HepG2 (cell line): ENCODE data around the gene COPB2.

Experiments used
- ARNT ChIP-seq: fragments of 450-650 bp; IDR thresholded peaks from 2 replicates; pipeline ENCODE4 v1.6.1; 2017
- CTCF ChIP-seq: sonication (generic); formaldehyde crosslinking; IDR thresholded peaks from 2 replicates; pipeline ENCODE4 v1.5.0; 2020; ENCODE audit warnings: mild to moderate bottlenecking, missing genetic modification reagents, moderate library complexity
- ETS1 ChIP-seq: sonication (generic); formaldehyde crosslinking; IDR thresholded peaks from 2 replicates; pipeline ENCODE4 v1.4.0; 2020; ENCODE audit warnings: missing genetic modification reagents
- GZF1 ChIP-seq: sonication (generic); formaldehyde crosslinking; IDR thresholded peaks from 2 replicates; pipeline ENCODE4 v1.5.1; 2020; ENCODE audit warnings: mild to moderate bottlenecking, missing genetic modification reagents
- NR2C2 ChIP-seq: sonication (generic); formaldehyde crosslinking; IDR thresholded peaks from 2 replicates; pipeline ENCODE4 v1.4.0; 2020; ENCODE audit warnings: missing genetic modification reagents, mild to moderate bottlenecking, moderate library complexity, borderline replicate concordance
- POLR2AphosphoS5 ChIP-seq: IDR thresholded peaks from 2 replicates; pipeline ENCODE4 v1.6.1; 2012; ENCODE audit warnings: low read depth, low read length
- TMF1 ChIP-seq: sonication (generic); formaldehyde crosslinking; IDR thresholded peaks from 2 replicates; pipeline ENCODE4 v1.8.1; 2022; ENCODE audit warnings: low read depth, missing genetic modification reagents
- ZBTB25 ChIP-seq: IDR thresholded peaks from 2 replicates; pipeline ENCODE4 v1.6.1; 2018; ENCODE audit warnings: missing genetic modification reagents
- ZBTB3 ChIP-seq: sonication (generic); formaldehyde crosslinking; IDR thresholded peaks from 2 replicates; pipeline ENCODE4 v1.4.0; 2020; ENCODE audit warnings: low read depth, mild to moderate bottlenecking, moderate library complexity, missing genetic modification reagents, borderline replicate concordance
- ZHX2 ChIP-seq, 2 experiments: sonication (generic) in 1 of 2; formaldehyde crosslinking in 1 of 2; IDR thresholded peaks; 2 replicates each; pipeline versions ENCODE4 v1.6.1 to v1.9.0; 2014 to 2022; ENCODE audit warnings: antibody characterized with exemption in 1 of 2, borderline replicate concordance in 1 of 2, inconsistent platforms in 1 of 2, low read depth in 1 of 2, missing genetic modification reagents in 1 of 2
- ZNF484 ChIP-seq: sonication (generic); formaldehyde crosslinking; IDR thresholded peaks from 2 replicates; pipeline ENCODE4 v1.5.1; 2020; ENCODE audit warnings: mild to moderate bottlenecking, low read depth, missing genetic modification reagents, borderline replicate concordance
- ZNF670 ChIP-seq: sonication (generic); formaldehyde crosslinking; IDR thresholded peaks from 2 replicates; pipeline ENCODE4 v1.8.0; 2022; ENCODE audit warnings: mild to moderate bottlenecking, missing genetic modification reagents, borderline replicate concordance

- TF ChIP-seq POLR2AphosphoS5 (0 out of 2 replicates have a peak, but pooled peaks have one; percentile 21), ZNF484 (CRISPR knock-in tag) (no peak), CTCF (CRISPR knock-in tag) (no peak), TMF1 (no peak), NR2C2 (CRISPR knock-in tag) (no peak), ZHX2 (IDR thresholded peaks at IDR 0.05; ENCODE audit: low read depth) (no peak), ZHX2 (CRISPR knock-in tag; IDR thresholded peaks at IDR 0.05; ENCODE audit: borderline replicate concordance) (no peak), ZBTB25 (CRISPR knock-in tag) (no peak), GZF1 (CRISPR knock-in tag) (no peak), ZNF670 (CRISPR knock-in tag) (no peak), ETS1 (CRISPR knock-in tag) (no peak), ZBTB3 (CRISPR knock-in tag) (no peak), ARNT (no peak)
Observed at GRCh38 chr3:139357899-139358298, 31.5 kb downstream of the COPB2 start.
